ENCODE results near the gene CTTNBP2.

CTTNBP2 gene

DNA sequence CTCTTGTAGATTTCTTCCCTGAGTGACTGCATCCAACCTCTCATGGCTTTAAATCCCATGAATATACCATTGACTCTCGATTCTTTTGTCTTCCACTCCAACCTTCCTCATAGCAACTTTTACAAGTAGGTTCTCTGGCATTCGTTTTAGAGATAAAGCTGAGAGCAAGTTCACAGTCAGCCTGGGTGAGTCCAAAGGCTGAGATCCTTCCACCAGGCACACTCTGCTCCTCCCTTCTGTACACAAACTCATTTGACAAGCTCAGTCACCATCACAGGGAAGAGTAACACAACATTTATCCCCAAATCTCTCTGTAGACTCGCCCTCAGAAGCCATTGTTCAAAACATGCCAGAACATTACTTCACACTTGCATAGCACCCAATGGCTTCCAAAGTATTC is 10.9 kb downstream of the CTTNBP2 start:
- Histone ChIP-seq H2BK12ac (ENCODE audit: low read length in 2 of 2) (no peak overlapping the region), H3K4me1 (ENCODE audit: control insufficient read depth, insufficient read depth, low read depth, low read length) (no peaks in the 10 kb centered on the region)

DNA sequence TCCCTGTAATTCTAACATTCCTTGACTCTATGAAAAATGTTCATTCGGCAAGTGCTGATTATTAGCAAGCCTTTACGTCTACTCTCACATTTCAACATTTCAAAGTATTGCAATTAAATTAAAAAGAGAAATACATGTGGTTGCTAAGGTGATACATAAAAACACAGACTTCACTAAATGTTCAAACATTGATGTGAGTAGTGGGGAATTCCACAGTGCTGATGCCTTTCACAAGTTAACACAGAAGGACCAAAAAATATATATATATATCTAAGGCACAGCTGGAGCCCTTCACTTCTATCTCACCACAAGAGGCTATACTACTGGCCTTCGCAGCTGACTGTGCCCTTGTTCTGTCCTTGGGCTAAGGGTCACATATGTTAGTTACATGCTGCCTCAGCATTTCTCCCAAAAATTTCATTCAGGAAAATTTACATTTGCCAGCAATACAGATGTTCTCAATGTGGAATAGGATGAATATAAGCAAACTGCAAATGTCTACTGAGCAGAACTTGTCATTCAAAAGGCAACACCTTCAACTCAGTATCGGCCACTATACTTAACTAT is 13.9 kb downstream of the CTTNBP2 start:
- Histone ChIP-seq H4K91ac (ENCODE audit: low read length) (no peak overlapping the region), H3K4me1 (ENCODE audit: control insufficient read depth, insufficient read depth, low read depth, low read length) (no peaks in the 10 kb centered on the region), H3K9ac (ENCODE audit: low read length) (no peak overlapping the region), H3K79me1 (replicated peaks; ENCODE audit: low read length, poor library complexity, severe bottlenecking) (peaks cover 11% of the 10 kb centered on the region), H2AK5ac (ENCODE audit: low read length, severe bottlenecking) (no peak overlapping the region), H3K27ac (ENCODE audit: low read length, poor library complexity, severe bottlenecking) (no peak overlapping the region), H3K27me3 (ENCODE audit: control insufficient read depth in 1 of 2, insufficient read depth in 1 of 2, low read length in 2 of 2) (no peaks in the 10 kb centered on the region), H4K8ac (ENCODE audit: low read length) (no peak overlapping the region), H3K36me3 (ENCODE audit: control insufficient read depth in 1 of 2, insufficient read depth in 2 of 2, low read depth in 1 of 2, low read length in 2 of 2) (peaks cover 6 to 8% of the 10 kb centered on the region in 2 experiments), H2AFZ (ENCODE audit: low read depth, low read length) (no peak overlapping the region), H3K4me3 (ENCODE audit: insufficient read depth in 1 of 2, low read depth in 1 of 2, low read length in 2 of 2) (no peak overlapping the region), H3K4me2 (ENCODE audit: low read length, poor library complexity, severe bottlenecking) (no peak overlapping the region), H2BK120ac (ENCODE audit: low read depth, low read length) (no peak overlapping the region), H2BK5ac (ENCODE audit: low read depth, low read length, poor library complexity, severe bottlenecking) (no peak overlapping the region), H3K4ac (ENCODE audit: low read depth in 1 of 2, low read length in 2 of 2) (no peak overlapping the region), H3K14ac (ENCODE audit: low read length in 2 of 2) (no peak overlapping the region), H3K9me3 (ENCODE audit: control insufficient read depth, low read length) (no peaks in the 10 kb centered on the region), H3K23ac (ENCODE audit: low read length in 2 of 2) (no peak overlapping the region), H2BK15ac (ENCODE audit: low read depth, poor library complexity, severe bottlenecking) (no peak overlapping the region), H2BK12ac (ENCODE audit: low read length in 2 of 2) (no peak overlapping the region), H3K18ac (ENCODE audit: low read depth in 1 of 2, low read length in 2 of 2) (no peak overlapping the region)
- WGBS, result 75% methylated on average over 2 of the region's 4 CpGs
- DNase-seq, result no peak

More for the DNA sequence above, 10.9 kb downstream of the CTTNBP2 start:
- no peak overlapping the region for H2AK5ac ChIP-seq (ENCODE audit: low read length, severe bottlenecking)
- no peak overlapping the region for H3K23ac ChIP-seq (ENCODE audit: low read length in 2 of 2)
- no peaks in the 10 kb centered on the region for H3K9me3 ChIP-seq (ENCODE audit: control insufficient read depth, low read length)
- no peak overlapping the region for H2BK5ac ChIP-seq (ENCODE audit: low read depth, low read length, poor library complexity, severe bottlenecking)
- H3K36me3 ChIP-seq (ENCODE audit: control insufficient read depth in 1 of 2, insufficient read depth in 2 of 2, low read depth in 1 of 2, low read length in 2 of 2), result peaks cover 6 to 8% of the 10 kb centered on the region in 2 experiments
- H3K4me2 ChIP-seq (ENCODE audit: low read length, poor library complexity, severe bottlenecking), result no peak overlapping the region
- no peak overlapping the region for H4K91ac ChIP-seq (ENCODE audit: low read length)
- no peak overlapping the region for H2BK15ac ChIP-seq (ENCODE audit: low read depth, poor library complexity, severe bottlenecking)
- no peak overlapping the region for H4K8ac ChIP-seq (ENCODE audit: low read length)
- H3K4me3 ChIP-seq (ENCODE audit: insufficient read depth in 1 of 2, low read depth in 1 of 2, low read length in 2 of 2), result no peak overlapping the region
- WGBS, result 70% methylated on average over 3 of the region's 3 CpGs
- no peaks in the 10 kb centered on the region for H3K27me3 ChIP-seq (ENCODE audit: control insufficient read depth in 1 of 2, insufficient read depth in 1 of 2, low read length in 2 of 2)
- no peak overlapping the region for H2AFZ ChIP-seq (ENCODE audit: low read depth, low read length)
- H3K27ac ChIP-seq (ENCODE audit: low read length, poor library complexity, severe bottlenecking), result no peak overlapping the region
- no peak for DNase-seq
- H3K4ac ChIP-seq (ENCODE audit: low read depth in 1 of 2, low read length in 2 of 2), result no peak overlapping the region
- peaks cover 18% of the 10 kb centered on the region for H3K79me1 ChIP-seq (replicated peaks; ENCODE audit: low read length, poor library complexity, severe bottlenecking)
- H3K14ac ChIP-seq (ENCODE audit: low read length in 2 of 2), result no peak overlapping the region
- no peak overlapping the region for H3K18ac ChIP-seq (ENCODE audit: low read depth in 1 of 2, low read length in 2 of 2)
- no peak overlapping the region for H3K9ac ChIP-seq (ENCODE audit: low read length)
- no peak overlapping the region for H2BK120ac ChIP-seq (ENCODE audit: low read depth, low read length)

DNA sequence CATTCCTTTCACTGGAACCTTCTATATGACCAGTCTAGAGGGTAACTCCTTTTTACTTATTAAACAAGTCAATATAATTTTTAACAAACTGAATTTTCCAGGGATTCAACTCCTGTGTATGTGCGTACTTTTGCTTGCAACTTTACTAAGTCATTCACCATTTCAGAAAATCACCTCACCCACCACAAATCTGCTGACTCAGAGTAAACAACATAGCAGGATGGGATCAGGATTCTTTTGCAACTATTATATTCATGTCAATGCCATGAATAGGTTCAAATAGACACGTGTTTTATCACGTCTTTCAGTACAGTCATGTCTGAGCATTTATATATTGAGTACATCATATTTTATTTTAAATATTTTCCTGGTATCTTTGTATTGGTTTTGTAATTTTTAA is 14.5 kb downstream of the CTTNBP2 start:
- H3K27me3 ChIP-seq (ENCODE audit: control insufficient read depth in 1 of 2, insufficient read depth in 1 of 2, low read length in 2 of 2), result no peaks in the 10 kb centered on the region
- H3K4me3 ChIP-seq (ENCODE audit: insufficient read depth in 1 of 2, low read depth in 1 of 2, low read length in 2 of 2), result no peak overlapping the region
- no peak overlapping the region for H3K23ac ChIP-seq (ENCODE audit: low read length in 2 of 2)
- H2BK15ac ChIP-seq (ENCODE audit: low read depth, poor library complexity, severe bottlenecking), result no peak overlapping the region
- H2BK120ac ChIP-seq (ENCODE audit: low read depth, low read length), result no peak overlapping the region
- H4K91ac ChIP-seq (ENCODE audit: low read length), result no peak overlapping the region
- H3K9ac ChIP-seq (ENCODE audit: low read length), result no peak overlapping the region
- H2BK12ac ChIP-seq (ENCODE audit: low read length in 2 of 2), result no peak overlapping the region
- no peak overlapping the region for H2AK5ac ChIP-seq (ENCODE audit: low read length, severe bottlenecking)
- H3K4me2 ChIP-seq (ENCODE audit: low read length, poor library complexity, severe bottlenecking), result no peak overlapping the region
- H3K79me1 ChIP-seq (replicated peaks; ENCODE audit: low read length, poor library complexity, severe bottlenecking), result peaks cover 11% of the 10 kb centered on the region
- no peak overlapping the region for H2AFZ ChIP-seq (ENCODE audit: low read depth, low read length)
- no peak for DNase-seq
- no peak overlapping the region for H2BK5ac ChIP-seq (ENCODE audit: low read depth, low read length, poor library complexity, severe bottlenecking)
- no peak overlapping the region for H3K4ac ChIP-seq (ENCODE audit: low read depth in 1 of 2, low read length in 2 of 2)
- no peak overlapping the region for H3K14ac ChIP-seq (ENCODE audit: low read length in 2 of 2)
- H3K36me3 ChIP-seq (ENCODE audit: control insufficient read depth in 1 of 2, insufficient read depth in 2 of 2, low read depth in 1 of 2, low read length in 2 of 2), result peaks cover 6 to 8% of the 10 kb centered on the region in 2 experiments
- no peak overlapping the region for H3K18ac ChIP-seq (ENCODE audit: low read depth in 1 of 2, low read length in 2 of 2)
- WGBS, result 80% methylated on average over 1 of the region's 3 CpGs
- H3K27ac ChIP-seq (ENCODE audit: low read length, poor library complexity, severe bottlenecking), result no peak overlapping the region
- H4K8ac ChIP-seq (ENCODE audit: low read length), result no peak overlapping the region
- H3K4me1 ChIP-seq (ENCODE audit: control insufficient read depth, insufficient read depth, low read depth, low read length), result no peaks in the 10 kb centered on the region
- no peaks in the 10 kb centered on the region for H3K9me3 ChIP-seq (ENCODE audit: control insufficient read depth, low read length)

DNA sequence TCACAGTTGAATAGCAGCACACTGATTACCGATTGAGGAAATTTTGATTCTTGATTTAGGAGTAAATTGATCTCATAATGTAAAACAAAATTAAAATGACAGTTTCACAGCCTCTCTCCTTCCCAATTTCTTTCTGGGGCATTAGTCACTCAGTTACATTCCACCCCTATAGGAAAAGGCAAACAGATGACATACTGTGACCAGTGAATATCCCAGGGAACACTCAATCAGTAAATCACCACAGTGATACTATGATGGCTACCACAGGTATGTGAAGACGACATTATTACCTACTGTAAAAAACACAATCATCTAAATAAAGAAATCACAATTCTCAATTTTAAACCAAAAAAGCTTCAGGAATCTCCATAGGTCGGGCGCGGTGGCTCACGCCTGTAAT is 15.5 kb downstream of the CTTNBP2 start:
- Histone ChIP-seq H4K91ac (ENCODE audit: low read length) (no peak overlapping the region), H2BK12ac (ENCODE audit: low read length in 2 of 2) (no peak overlapping the region), H4K8ac (ENCODE audit: low read length) (no peak overlapping the region), H3K79me1 (replicated peaks; ENCODE audit: low read length, poor library complexity, severe bottlenecking) (peaks cover 9% of the 10 kb centered on the region), H3K27me3 (ENCODE audit: control insufficient read depth in 1 of 2, insufficient read depth in 1 of 2, low read length in 2 of 2) (no peaks in the 10 kb centered on the region), H2BK5ac (ENCODE audit: low read depth, low read length, poor library complexity, severe bottlenecking) (no peak overlapping the region), H3K9ac (ENCODE audit: low read length) (no peak overlapping the region), H2BK15ac (ENCODE audit: low read depth, poor library complexity, severe bottlenecking) (no peak overlapping the region), H3K23ac (ENCODE audit: low read length in 2 of 2) (no peak overlapping the region), H3K36me3 (ENCODE audit: control insufficient read depth in 1 of 2, insufficient read depth in 2 of 2, low read depth in 1 of 2, low read length in 2 of 2) (peaks cover 6 to 8% of the 10 kb centered on the region in 2 experiments), H3K4ac (ENCODE audit: low read depth in 1 of 2, low read length in 2 of 2) (no peak overlapping the region), H3K4me1 (ENCODE audit: control insufficient read depth, insufficient read depth, low read depth, low read length) (no peaks in the 10 kb centered on the region), H2BK120ac (ENCODE audit: low read depth, low read length) (no peak overlapping the region), H3K4me2 (ENCODE audit: low read length, poor library complexity, severe bottlenecking) (no peak overlapping the region), H2AFZ (ENCODE audit: low read depth, low read length) (no peak overlapping the region), H2AK5ac (ENCODE audit: low read length, severe bottlenecking) (no peak overlapping the region), H3K9me3 (ENCODE audit: control insufficient read depth, low read length) (no peaks in the 10 kb centered on the region), H3K27ac (ENCODE audit: low read length, poor library complexity, severe bottlenecking) (no peak overlapping the region), H3K18ac (ENCODE audit: low read depth in 1 of 2, low read length in 2 of 2) (no peak overlapping the region), H3K4me3 (ENCODE audit: insufficient read depth in 1 of 2, low read depth in 1 of 2, low read length in 2 of 2) (no peak overlapping the region), H3K14ac (ENCODE audit: low read length in 2 of 2) (no peak overlapping the region)
- 92% methylated on average over 5 of the region's 6 CpGs for WGBS
- DNase-seq, result no peak
